ENCODE measurements around the gene MAPKBP1. TPM values are rescaled to one million over a fixed set of nuclear protein-coding genes. Genes with fewer than 3 reads are reported as not detected.

The MAPKBP1 gene

DNA sequence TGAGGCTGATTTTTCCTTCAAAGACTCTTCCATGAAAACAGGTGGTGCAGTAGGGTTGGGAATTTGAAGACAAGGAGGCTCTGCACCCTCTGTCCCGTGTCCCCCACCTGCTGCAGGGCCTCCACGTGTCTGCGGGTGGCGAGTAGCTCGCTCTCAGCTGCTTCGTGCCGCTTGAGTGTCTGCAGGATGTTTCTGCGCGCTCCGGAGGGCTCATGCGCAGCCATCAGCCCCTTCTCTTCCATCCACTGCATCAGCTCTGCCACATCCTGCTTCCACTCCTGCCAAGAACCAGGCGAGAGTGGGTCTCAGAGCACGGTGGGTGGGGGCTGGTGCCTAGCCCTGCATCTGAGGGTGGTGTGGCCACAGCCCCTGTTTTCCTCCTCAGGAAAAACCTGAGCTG lies 101.7 kb downstream of the MAPKBP1 start:
- H3K4me3 ChIP-seq (replicated peaks; ENCODE audit: insufficient read depth, low read length) = no peak overlapping the region
- no peak for DNase-seq (ENCODE audit: low read depth in 1 of 2, low spot score in 1 of 2)
- TF ChIP-seq SPI1 (IDR thresholded peaks at IDR 0.05; ENCODE audit: borderline replicate concordance, low read depth) = no peak
- no peak overlapping the region for H3K27ac ChIP-seq (replicated peaks)
- no peaks in the 10 kb centered on the region for H3K27me3 ChIP-seq (ENCODE audit: insufficient read depth, poor library complexity, severe bottlenecking)

DNA sequence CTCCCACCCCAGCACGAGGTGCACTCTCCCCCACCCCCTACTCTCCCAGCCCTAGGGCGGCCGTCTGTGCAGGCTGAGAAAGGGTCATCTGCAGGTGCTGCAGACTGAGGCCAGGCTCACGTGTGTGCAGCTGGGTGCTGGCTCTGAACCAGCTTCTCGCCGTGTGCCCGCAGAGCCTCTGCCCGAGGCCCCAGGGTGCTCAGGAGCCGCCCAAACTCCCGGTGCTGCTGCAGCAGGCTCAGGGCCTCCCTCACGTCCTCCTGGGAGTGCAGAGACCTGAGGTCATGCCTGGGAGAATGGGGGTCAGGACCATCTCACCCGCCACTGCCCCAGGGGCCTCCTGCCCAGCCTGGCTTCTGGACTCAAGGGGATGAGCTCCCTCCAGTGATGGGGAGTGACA lies 102.4 kb downstream of the MAPKBP1 start:
- no peak overlapping the region for H3K27ac ChIP-seq (replicated peaks)
- no peak for DNase-seq (ENCODE audit: low read depth in 1 of 2, low spot score in 1 of 2)
- TF ChIP-seq GABPA (IDR thresholded peaks at IDR 0.05; ENCODE audit: low read depth) = no peak
- TF ChIP-seq, protein P1, sequence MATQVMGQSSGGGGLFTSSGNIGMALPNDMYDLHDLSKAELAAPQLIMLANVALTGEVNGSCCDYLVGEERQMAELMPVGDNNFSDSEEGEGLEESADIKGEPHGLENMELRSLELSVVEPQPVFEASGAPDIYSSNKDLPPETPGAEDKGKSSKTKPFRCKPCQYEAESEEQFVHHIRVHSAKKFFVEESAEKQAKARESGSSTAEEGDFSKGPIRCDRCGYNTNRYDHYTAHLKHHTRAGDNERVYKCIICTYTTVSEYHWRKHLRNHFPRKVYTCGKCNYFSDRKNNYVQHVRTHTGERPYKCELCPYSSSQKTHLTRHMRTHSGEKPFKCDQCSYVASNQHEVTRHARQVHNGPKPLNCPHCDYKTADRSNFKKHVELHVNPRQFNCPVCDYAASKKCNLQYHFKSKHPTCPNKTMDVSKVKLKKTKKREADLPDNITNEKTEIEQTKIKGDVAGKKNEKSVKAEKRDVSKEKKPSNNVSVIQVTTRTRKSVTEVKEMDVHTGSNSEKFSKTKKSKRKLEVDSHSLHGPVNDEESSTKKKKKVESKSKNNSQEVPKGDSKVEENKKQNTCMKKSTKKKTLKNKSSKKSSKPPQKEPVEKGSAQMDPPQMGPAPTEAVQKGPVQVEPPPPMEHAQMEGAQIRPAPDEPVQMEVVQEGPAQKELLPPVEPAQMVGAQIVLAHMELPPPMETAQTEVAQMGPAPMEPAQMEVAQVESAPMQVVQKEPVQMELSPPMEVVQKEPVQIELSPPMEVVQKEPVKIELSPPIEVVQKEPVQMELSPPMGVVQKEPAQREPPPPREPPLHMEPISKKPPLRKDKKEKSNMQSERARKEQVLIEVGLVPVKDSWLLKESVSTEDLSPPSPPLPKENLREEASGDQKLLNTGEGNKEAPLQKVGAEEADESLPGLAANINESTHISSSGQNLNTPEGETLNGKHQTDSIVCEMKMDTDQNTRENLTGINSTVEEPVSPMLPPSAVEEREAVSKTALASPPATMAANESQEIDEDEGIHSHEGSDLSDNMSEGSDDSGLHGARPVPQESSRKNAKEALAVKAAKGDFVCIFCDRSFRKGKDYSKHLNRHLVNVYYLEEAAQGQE (IDR thresholded peaks at IDR 0.05; ENCODE audit: insufficient replicate concordance, low read depth) = no peak
- TF ChIP-seq, protein P2, sequence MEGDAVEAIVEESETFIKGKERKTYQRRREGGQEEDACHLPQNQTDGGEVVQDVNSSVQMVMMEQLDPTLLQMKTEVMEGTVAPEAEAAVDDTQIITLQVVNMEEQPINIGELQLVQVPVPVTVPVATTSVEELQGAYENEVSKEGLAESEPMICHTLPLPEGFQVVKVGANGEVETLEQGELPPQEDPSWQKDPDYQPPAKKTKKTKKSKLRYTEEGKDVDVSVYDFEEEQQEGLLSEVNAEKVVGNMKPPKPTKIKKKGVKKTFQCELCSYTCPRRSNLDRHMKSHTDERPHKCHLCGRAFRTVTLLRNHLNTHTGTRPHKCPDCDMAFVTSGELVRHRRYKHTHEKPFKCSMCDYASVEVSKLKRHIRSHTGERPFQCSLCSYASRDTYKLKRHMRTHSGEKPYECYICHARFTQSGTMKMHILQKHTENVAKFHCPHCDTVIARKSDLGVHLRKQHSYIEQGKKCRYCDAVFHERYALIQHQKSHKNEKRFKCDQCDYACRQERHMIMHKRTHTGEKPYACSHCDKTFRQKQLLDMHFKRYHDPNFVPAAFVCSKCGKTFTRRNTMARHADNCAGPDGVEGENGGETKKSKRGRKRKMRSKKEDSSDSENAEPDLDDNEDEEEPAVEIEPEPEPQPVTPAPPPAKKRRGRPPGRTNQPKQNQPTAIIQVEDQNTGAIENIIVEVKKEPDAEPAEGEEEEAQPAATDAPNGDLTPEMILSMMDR (IDR thresholded peaks at IDR 0.05; ENCODE audit: insufficient read depth, low read length) = no peak
- no peak for TF ChIP-seq POLR2AphosphoS5 (IDR thresholded peaks at IDR 0.05; ENCODE audit: low read depth)
- no peak for TF ChIP-seq SPI1 (IDR thresholded peaks at IDR 0.05; ENCODE audit: borderline replicate concordance, low read depth)
- H3K27me3 ChIP-seq (ENCODE audit: insufficient read depth, poor library complexity, severe bottlenecking) = no peaks in the 10 kb centered on the region
- H3K4me3 ChIP-seq (replicated peaks; ENCODE audit: insufficient read depth, low read length) = no peak overlapping the region

Small RNAs within 50 kb of the gene (microRNA-seq; reads per million reads assigned to microRNA genes)
- not detected for gene MIR4310
